NCI-H1048 (cell line): Measurements from ENCODE around the gene ZDHHC11.

Source experiments
- DNase-seq: peaks from one replicate; lab custom pipeline; 2025; lab: John Stamatoyannopoulos, UW

The ZDHHC11 gene

GRCh38 chr5:850511-851006 lies at the start of gene ZDHHC11:
Gene ZDHHC11 (minus strand): TSS chr5:850986. CDS start chr5:850602, 384 bp downstream.
- DNase-seq: no peak

- no peak for DNase-seq
Observed at GRCh38 chr5:893711-894110, 42.9 kb upstream of the ZDHHC11 start.

GRCh38 chr5:893137-893506 lies 42.3 kb upstream of the ZDHHC11 start:
- no peak for DNase-seq

DNA sequence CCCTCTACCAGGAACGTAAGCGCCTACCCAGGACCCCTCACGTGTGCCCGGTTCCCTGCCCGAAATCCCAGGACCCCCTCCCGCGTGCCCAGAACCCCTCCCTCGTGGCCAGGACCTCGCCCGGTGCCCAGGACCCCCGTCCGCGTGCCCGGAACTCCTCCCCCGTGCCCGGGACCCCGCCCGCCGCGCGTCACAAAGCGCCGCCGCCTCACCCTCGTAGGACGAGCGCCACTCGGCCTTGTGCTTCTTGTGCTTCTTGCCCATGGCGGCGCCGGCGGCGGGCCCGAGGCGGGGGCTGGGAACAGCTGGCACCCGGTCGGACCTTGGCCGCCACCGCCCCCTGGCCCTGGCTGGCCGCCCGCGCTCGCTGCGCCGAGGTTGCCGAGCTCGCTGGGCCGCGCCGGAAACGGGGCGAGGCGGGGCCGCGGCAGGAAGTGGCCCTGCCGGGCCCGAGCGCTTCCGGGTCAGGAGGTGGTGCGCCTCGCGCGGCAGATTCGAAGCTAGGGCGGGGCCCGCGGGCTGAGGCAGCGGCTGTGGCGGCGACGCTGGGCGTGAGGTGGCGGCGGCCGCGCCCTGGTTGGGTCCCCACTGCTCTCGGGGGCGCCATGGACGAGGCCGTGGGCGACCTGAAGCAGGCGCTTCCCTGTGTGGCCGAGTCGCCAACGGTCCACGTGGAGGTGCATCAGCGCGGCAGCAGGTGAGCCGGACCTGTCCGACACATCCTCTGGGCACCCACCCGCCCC lies 41.8 kb upstream of the ZDHHC11 start, which contains the start of the genes BRD9 and TRIP13:
BRD9 (minus strand) TSS at position 408 of the 743 bp plus-strand sequence; CDS start at position 264, 144 bp downstream.
TRIP13 (plus strand) TSS at position 491 of the 743 bp plus-strand sequence; CDS start at position 606, 115 bp downstream.
- peak; percentile 43 for DNase-seq

- DNase-seq: no peak
Observed at GRCh38 chr5:891837-892393, 41.1 kb upstream of the ZDHHC11 start.

DNA sequence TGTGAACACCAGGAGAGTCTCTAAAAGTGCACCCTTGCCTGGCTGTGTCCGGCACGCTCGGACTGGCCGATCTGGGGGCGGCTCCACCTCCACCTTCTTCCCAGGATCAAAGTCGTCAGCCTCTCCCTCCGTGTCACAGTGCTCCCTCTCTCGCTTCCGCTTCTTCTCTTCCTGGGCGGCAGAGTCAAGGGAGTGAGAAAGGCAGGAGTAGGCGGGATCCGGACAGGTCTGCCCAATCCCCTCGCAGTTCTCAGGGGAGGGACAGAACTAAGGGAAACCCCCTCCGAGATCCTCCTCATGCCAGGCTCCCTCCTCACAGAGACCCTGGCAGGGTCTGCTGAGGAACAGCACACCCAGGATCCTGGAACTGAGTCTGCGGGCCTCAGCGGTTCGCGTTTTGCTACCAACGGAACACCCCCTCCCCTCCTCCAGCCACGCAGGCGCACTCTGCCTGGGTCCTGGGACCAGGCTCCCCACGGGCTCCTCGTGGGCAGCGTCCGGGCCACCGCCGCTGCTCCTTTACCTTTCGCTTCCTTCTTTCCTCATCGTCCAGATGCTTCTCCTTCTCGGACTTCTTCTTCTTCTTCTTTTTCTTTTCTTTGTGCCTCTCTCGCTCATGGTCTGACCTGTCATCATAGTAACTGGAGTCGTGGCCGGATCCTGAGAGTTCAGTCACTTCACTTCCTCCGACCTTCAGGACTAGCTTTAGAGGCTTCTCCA lies 40.5 kb upstream of the ZDHHC11 start:
- peak; percentile 75 for DNase-seq

DNA sequence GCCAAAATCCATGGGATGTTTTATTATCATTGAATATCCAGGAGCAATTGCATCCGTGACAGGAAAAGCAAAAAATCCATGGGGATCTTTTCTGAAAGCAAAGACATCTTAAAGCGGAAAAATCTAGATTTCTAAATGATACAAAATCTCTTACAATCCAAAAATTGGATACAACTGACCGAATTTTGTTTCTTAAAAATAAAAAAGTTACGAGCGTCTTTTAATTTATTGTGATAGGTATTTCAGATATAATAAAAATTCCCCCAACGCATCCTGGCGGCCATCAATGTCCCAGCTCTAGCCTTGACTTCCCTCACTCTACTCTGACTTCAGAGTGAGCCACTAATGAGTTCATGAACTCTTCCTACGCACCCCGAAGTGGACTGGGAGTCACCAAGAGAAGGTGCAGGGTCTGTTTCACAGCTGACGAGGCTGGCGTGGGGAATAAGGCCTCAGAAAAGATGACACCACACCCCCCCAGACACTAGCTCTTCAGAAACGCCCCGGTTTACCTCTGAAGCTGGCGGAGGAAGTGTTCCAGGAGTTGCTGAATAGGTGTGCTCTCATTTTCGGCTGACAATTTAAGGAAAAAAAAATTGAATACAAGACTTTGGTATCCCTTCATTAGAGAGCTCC lies 38.4 kb upstream of the ZDHHC11 start:
- DNase-seq: no peak

DNA sequence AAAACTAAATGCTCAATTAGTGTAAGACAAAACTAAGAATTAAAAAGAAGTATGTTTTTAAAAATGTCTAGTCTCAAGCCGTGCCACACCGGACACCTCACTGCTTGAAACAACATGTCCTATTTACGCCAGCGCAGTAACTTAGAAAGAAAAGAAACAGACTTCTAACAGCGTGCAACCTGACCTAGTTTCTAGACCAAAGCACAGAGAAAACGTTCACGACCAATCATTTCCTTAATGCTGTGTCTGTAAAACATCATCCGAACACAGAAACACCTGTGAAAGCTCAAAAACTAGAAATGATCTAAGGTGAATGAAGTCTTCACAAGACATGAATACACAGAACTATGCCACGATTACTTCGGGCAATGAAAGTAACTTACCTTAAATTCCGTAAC lies 37.9 kb upstream of the ZDHHC11 start:
- DNase-seq: no peak

- no peak for DNase-seq
Observed at GRCh38 chr5:887947-888637, 37.3 kb upstream of the ZDHHC11 start.

DNA sequence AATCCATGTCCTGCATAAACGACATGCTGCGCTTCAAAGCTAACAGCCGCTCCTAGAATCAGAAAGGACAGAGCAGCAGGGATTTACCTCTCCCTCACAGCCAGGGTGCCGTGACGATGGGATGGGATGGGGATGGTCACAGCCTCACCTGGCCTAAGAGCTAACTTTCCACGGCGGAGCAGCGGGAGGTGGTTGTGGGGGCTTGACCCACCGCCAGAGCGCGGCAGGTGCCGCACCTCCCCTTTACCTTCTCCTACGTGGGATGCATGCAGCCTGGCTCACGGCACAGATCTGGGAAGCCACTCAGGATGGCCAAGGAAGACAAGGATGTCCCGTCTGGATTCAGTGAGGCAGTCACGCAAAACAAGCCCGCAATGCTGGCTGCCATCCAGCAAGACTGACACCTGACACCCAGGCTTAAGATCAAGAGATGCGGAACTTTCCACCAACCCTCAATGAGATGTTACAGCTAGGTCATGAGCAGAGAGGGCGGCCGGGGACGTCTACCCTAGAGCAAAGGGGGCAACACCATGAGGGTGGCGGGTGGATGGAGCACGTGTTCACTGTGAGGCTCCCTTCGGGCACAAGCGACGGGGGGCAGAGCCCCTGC lies 36.0 kb upstream of the ZDHHC11 start:
- DNase-seq: no peak

DNA sequence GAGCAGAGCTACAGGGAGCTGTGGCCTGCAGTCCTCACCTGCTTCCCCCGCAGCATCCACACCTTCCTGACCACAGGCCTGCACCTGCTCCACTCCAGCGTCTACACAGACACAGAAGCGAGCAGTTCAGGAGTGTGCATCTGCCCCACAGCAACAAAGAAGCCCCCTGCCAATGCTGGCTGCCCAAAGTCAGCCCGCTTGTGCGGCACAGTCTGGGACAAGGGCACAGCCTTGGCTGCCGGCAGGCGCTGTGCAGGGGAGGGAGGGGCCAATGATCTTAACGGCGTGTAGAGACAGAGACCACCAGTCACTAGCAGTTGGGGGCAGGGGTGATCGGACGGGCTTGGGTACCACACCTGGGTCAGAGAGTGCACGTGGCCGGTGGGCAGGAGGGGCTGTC lies 35.2 kb upstream of the ZDHHC11 start:
- DNase-seq: no peak

DNA sequence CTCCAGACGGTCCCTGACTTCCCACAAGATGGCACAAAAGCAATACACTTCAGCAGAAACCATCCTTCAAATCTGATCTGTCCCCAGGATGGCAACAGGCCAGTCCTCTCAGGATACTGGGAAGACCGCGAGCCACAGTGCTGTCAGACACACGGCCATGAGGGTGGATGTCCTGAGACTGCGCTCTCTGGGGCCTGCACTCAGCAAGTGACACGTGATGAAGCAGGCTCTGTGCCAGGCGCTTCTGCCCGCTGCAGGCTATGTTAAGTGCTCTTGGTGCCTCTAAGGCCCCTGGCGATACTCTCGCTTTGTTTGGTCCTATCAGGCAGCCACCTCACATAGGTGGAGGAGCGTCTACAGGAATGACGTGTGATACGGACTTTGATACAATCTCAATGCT lies 34.7 kb upstream of the ZDHHC11 start:
- DNase-seq: no peak

DNA sequence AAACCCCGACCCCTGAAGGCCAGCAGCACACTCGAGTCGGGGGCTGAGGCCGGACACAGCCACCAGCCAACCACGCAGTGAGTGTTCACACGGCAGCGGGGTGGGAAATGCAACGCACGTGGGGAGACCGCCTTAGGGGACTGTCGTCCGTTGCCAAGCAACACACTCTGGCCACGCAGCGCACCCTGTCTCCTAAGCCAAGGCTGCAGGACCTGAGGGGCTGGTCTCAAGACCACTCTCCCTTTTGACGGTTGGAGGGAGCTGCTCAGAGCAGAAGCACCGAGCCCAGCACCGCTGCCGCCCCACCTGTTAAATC lies 34.3 kb upstream of the ZDHHC11 start:
- no peak for DNase-seq

- no peak for DNase-seq
Observed at GRCh38 chr5:884345-885126, 33.8 kb upstream of the ZDHHC11 start.

- no peak for DNase-seq
Observed at GRCh38 chr5:883475-884181, 32.8 kb upstream of the ZDHHC11 start.

DNA sequence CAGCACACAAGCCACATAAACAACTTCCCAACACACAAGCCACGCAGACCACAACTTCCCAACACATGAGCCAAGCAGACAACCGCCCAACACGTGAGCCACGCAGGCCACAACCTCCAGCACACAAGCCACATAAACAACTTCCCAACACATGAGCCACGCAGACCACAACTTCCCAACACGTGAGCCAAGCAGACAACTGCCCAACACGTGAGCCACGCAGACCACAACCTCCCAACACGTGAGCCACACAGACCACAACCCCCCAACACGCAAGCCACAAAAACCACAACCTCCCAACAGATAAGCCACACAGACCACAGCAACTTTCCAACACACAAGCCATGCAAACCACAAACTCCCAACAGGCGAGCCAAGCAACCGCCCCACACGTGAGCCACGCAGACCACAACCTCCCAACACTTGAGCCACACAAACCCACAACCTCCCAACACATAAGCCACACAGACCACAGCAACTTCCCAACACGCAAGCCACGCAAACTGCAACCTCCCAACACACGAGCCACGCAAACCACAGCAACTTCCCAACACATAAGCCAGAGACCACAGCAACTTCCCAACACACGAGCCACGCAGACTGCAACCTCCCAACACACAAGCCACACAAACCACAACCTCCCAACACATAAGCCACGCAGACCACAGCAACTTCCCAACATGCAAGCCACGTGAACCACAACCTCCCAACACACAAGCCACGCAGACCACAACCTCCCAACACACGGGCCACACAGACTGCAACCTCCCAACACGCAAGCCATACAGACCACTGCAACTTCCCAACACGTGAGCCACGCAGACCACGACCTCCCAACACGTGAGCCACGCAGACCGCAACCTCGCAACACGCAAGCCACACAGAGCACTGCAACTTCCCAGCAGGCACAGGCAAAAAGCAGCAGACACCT lies 31.7 kb upstream of the ZDHHC11 start:
- DNase-seq: no peak

DNA sequence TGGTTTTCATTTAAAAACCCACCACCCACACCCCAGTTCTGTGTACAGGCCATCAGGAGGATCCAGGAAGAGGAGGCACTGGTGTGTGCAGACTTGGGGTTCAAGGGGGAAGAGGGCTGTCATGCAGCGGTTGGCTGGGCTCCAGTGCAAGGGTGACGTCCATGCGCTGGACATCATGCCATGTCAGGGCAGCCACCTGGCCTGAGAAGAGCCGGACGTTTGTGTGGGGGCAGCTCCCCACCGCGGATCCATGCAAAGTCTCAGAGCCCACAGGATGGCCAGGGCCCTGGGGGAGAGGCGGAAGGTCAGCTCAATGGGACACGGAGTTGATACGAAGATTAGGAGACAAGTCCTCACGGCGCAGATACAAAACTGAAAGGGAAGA lies 30.8 kb upstream of the ZDHHC11 start:
- no peak for DNase-seq

- DNase-seq: no peak
Observed at GRCh38 chr5:880816-881550, 30.2 kb upstream of the ZDHHC11 start.
